Uterus (tissue), 4 donors: ENCODE measurements around the gene FARS2. TPM values are rescaled to one million over a fixed set of nuclear protein-coding genes. Genes with fewer than 3 reads are reported as not detected.

Source experiments
- DNase-seq, 2 donors: peaks; one replicate each; pipeline ENCODE4 v3.0.0-alpha.2; 2019 to 2020
- H3K27ac ChIP-seq, 2 donors: fragments of 200-600 bp; sonication (generic); 1 replicate in 1 of 2; 2 replicates in 1 of 2; pipeline ENCODE4 v1.5.1; 2016 to 2018
- H3K27me3 ChIP-seq, 2 donors: fragments of 200-600 bp; sonication (generic); one replicate each; pipeline ENCODE4 v1.5.1; 2018 to 2019; ENCODE audit warnings: control low read depth in 1 of 2
- H3K36me3 ChIP-seq, 2 donors: fragments of 200-600 bp; sonication (generic); one replicate each; pipeline ENCODE4 v1.5.1; 2019; ENCODE audit warnings: control low read depth in 1 of 2
- H3K4me1 ChIP-seq, 2 donors: fragments of 200-600 bp; sonication (generic); one replicate each; pipeline ENCODE4 v1.5.1; 2018 to 2019; ENCODE audit warnings: control low read depth in 1 of 2
- H3K4me3 ChIP-seq, 2 donors: fragments of 200-600 bp; sonication (generic); 1 replicate in 1 of 2; 2 replicates in 1 of 2; pipeline ENCODE4 v1.5.1; 2018 to 2019; ENCODE audit warnings: mild to moderate bottlenecking in 1 of 2
- H3K9me3 ChIP-seq, 2 donors: fragments of 200-600 bp; sonication (generic); one replicate each; pipeline ENCODE4 v1.5.1; 2019; ENCODE audit warnings: control low read depth in 1 of 2
- CTCF ChIP-seq, 4 experiments: fragments of 200-600 bp in 2 of 4; fragments of 450-650 bp in 2 of 4; sonication (generic) in 2 of 4; IDR thresholded peaks; one replicate each; pipeline ENCODE4 v1.5.1; 2016 to 2019; ENCODE audit warnings: antibody characterized with exemption in 4 of 4, mild to moderate bottlenecking in 2 of 4, moderate library complexity in 1 of 4
- POLR2A ChIP-seq, 2 donors: fragments of 450-650 bp; IDR thresholded peaks; one replicate each; pipeline ENCODE4 v1.6.1; 2016; ENCODE audit warnings: antibody characterized with exemption in 2 of 2, mild to moderate bottlenecking in 1 of 2, moderate library complexity in 1 of 2
- intact Hi-C: fragments of 100-400 bp; cut with DNase I; formaldehyde crosslinking; loops from one replicate; pipeline ENCODE4 v1.15.1; 2023; ENCODE audit warnings: low total_unique reads
- total RNA-seq, 4 donors: library from RNA; depleted of rRNA in 3 of 4; stranded (reverse); fragments of >200 nt in 3 of 4; gene quantifications; one replicate each; pipeline versions ENCODE4 v1.1.0 to v1.2.4, GENCODE V29; 2014 to 2023
- donor health status: DM: yes; HTN: yes; CAD: no.

Gene FARS2
- total RNA-seq, 4 donors from 2014 or later: 14.4 to 32.5 (median 25.6) TPM

DNA sequence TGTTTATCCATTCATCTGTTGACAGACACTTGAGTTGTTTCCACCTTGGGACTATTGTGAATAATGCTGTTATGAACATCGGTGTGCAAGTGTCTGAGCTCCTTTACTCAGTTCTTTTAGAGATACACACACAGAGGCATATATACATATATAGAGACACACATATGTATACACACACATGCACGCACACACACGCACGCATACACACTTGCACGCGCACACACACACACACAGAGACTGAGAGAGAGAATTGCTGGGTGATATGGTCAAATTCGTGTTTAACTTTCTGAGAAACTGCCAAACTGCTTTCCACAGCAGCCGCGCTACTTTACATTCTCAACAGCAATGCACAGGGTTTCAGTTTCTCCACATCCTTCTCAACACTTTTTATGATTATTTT is 273.3 kb downstream of the FARS2 start:
- Histone ChIP-seq H3K4me1 (no peaks in the 10 kb centered on the region), H3K4me3 (no peak overlapping the region), H3K9me3 (no peaks in the 10 kb centered on the region), H3K27ac (no peak overlapping the region), H3K36me3 (no peaks in the 10 kb centered on the region), H3K27me3 (no peaks in the 10 kb centered on the region)
- intact Hi-C loops: no loop called here
- TF ChIP-seq POLR2A (IDR thresholded peaks at IDR 0.05): no peak
- TF ChIP-seq CTCF (IDR thresholded peaks at IDR 0.05): no peak
- DNase-seq: no peak

DNA sequence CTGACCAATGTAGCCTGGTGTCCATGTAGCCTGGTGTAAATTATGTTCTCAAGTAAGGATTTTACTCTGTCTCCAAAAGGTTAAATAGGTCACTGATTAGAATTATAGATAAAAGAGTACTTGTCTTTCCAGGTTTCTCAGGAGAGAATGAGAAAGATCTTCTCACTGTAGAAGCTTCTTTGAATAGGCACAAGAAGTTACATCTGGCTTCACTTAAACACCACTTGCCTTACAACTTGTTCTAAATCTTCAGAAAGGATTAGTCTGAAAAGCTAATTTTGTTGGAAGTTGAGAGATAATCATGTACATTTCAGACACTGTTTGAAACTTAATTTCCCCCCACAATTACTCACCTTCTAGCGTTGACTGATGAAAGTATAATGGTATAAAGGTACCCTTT is 275.3 kb downstream of the FARS2 start:
- H3K36me3 ChIP-seq: no peaks in the 10 kb centered on the region
- no peak overlapping the region for H3K27ac ChIP-seq
- no peaks in the 10 kb centered on the region for H3K9me3 ChIP-seq
- intact Hi-C loops: no loop called here
- H3K27me3 ChIP-seq: no peaks in the 10 kb centered on the region
- no peaks in the 10 kb centered on the region for H3K4me1 ChIP-seq
- TF ChIP-seq CTCF (IDR thresholded peaks at IDR 0.05) (no peak), POLR2A (IDR thresholded peaks at IDR 0.05) (no peak)
- DNase-seq: no peak
- H3K4me3 ChIP-seq: no peak overlapping the region

DNA sequence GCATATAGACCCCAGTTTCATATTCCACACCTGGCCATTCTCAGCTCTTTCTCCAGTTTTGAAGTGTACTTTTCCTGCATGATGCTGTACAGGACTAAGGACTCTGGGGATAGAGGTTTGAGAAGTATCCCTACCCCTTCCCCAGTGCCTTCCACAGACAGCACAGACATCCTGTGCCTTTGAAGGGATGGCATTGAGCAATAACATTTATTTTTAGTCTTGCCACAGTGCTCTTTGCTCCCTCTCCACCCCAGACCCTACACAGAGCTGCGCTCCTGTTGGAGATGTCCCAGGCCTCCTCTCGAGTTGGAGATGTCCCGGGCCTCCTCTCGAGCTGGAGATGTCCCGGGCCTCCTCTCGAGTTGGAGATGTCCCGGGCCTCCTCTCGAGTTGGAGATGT is 275.8 kb downstream of the FARS2 start:
- H3K9me3 ChIP-seq: no peaks in the 10 kb centered on the region
- H3K36me3 ChIP-seq: no peaks in the 10 kb centered on the region
- H3K27ac ChIP-seq: no peak overlapping the region
- no peaks in the 10 kb centered on the region for H3K27me3 ChIP-seq
- H3K4me1 ChIP-seq: no peaks in the 10 kb centered on the region
- TF ChIP-seq CTCF (IDR thresholded peaks at IDR 0.05) (no peak), POLR2A (IDR thresholded peaks at IDR 0.05) (no peak)
- no peak overlapping the region for H3K4me3 ChIP-seq
- no peak for DNase-seq
- intact Hi-C loops: no loop called here

GRCh38 chr6:5537967-5538366 is 276.7 kb downstream of the FARS2 start:
- Histone ChIP-seq H3K4me3 (no peak overlapping the region), H3K9me3 (no peaks in the 10 kb centered on the region), H3K27me3 (no peaks in the 10 kb centered on the region), H3K27ac (no peak overlapping the region), H3K4me1 (no peaks in the 10 kb centered on the region), H3K36me3 (no peaks in the 10 kb centered on the region)
- no peak for TF ChIP-seq CTCF (IDR thresholded peaks at IDR 0.05)
- TF ChIP-seq POLR2A (IDR thresholded peaks at IDR 0.05): no peak
- intact Hi-C loops: no loop called here
- DNase-seq: no peak

- Histone ChIP-seq H3K9me3 (no peaks in the 10 kb centered on the region), H3K27ac (no peak overlapping the region), H3K27me3 (no peaks in the 10 kb centered on the region), H3K4me3 (no peak overlapping the region), H3K4me1 (no peaks in the 10 kb centered on the region), H3K36me3 (no peaks in the 10 kb centered on the region)
- no peak for TF ChIP-seq POLR2A (IDR thresholded peaks at IDR 0.05)
- TF ChIP-seq CTCF (IDR thresholded peaks at IDR 0.05): no peak
- intact Hi-C loops: no loop called here
- DNase-seq: no peak
Observed at GRCh38 chr6:5540370-5540769, 279.1 kb downstream of the FARS2 start.
